GM23338 (cell line): ENCODE results near the gene GSN.

Experiments
- CTCF ChIP-seq, 2 experiments: fragments of 200-600 bp in 1 of 2; sonication (generic) in 1 of 2; conservative IDR thresholded peaks; 2 replicates each; pipeline versions ENCODE4 v1.5.1 to v1.6.1; 2016 to 2017; ENCODE audit warnings: antibody characterized with exemption in 2 of 2, low read depth in 2 of 2, mild to moderate bottlenecking in 2 of 2, moderate library complexity in 1 of 2
- TF ChIP-seq, protein P1 (sequence below): fragments of 250-450 bp; sonication (Bioruptor Pico); IDR thresholded peaks from 2 replicates; pipeline ENCODE4 v1.5.0; 2020; ENCODE audit warnings: mild to moderate bottlenecking, moderate library complexity

- peak in 1 of 2 experiments; percentile 33; a peak in 2 of 4 replicates for TF ChIP-seq CTCF (conservative IDR thresholded peaks at IDR 0.05; ENCODE audit: low read depth in 2 of 2)
- TF ChIP-seq, protein P1, sequence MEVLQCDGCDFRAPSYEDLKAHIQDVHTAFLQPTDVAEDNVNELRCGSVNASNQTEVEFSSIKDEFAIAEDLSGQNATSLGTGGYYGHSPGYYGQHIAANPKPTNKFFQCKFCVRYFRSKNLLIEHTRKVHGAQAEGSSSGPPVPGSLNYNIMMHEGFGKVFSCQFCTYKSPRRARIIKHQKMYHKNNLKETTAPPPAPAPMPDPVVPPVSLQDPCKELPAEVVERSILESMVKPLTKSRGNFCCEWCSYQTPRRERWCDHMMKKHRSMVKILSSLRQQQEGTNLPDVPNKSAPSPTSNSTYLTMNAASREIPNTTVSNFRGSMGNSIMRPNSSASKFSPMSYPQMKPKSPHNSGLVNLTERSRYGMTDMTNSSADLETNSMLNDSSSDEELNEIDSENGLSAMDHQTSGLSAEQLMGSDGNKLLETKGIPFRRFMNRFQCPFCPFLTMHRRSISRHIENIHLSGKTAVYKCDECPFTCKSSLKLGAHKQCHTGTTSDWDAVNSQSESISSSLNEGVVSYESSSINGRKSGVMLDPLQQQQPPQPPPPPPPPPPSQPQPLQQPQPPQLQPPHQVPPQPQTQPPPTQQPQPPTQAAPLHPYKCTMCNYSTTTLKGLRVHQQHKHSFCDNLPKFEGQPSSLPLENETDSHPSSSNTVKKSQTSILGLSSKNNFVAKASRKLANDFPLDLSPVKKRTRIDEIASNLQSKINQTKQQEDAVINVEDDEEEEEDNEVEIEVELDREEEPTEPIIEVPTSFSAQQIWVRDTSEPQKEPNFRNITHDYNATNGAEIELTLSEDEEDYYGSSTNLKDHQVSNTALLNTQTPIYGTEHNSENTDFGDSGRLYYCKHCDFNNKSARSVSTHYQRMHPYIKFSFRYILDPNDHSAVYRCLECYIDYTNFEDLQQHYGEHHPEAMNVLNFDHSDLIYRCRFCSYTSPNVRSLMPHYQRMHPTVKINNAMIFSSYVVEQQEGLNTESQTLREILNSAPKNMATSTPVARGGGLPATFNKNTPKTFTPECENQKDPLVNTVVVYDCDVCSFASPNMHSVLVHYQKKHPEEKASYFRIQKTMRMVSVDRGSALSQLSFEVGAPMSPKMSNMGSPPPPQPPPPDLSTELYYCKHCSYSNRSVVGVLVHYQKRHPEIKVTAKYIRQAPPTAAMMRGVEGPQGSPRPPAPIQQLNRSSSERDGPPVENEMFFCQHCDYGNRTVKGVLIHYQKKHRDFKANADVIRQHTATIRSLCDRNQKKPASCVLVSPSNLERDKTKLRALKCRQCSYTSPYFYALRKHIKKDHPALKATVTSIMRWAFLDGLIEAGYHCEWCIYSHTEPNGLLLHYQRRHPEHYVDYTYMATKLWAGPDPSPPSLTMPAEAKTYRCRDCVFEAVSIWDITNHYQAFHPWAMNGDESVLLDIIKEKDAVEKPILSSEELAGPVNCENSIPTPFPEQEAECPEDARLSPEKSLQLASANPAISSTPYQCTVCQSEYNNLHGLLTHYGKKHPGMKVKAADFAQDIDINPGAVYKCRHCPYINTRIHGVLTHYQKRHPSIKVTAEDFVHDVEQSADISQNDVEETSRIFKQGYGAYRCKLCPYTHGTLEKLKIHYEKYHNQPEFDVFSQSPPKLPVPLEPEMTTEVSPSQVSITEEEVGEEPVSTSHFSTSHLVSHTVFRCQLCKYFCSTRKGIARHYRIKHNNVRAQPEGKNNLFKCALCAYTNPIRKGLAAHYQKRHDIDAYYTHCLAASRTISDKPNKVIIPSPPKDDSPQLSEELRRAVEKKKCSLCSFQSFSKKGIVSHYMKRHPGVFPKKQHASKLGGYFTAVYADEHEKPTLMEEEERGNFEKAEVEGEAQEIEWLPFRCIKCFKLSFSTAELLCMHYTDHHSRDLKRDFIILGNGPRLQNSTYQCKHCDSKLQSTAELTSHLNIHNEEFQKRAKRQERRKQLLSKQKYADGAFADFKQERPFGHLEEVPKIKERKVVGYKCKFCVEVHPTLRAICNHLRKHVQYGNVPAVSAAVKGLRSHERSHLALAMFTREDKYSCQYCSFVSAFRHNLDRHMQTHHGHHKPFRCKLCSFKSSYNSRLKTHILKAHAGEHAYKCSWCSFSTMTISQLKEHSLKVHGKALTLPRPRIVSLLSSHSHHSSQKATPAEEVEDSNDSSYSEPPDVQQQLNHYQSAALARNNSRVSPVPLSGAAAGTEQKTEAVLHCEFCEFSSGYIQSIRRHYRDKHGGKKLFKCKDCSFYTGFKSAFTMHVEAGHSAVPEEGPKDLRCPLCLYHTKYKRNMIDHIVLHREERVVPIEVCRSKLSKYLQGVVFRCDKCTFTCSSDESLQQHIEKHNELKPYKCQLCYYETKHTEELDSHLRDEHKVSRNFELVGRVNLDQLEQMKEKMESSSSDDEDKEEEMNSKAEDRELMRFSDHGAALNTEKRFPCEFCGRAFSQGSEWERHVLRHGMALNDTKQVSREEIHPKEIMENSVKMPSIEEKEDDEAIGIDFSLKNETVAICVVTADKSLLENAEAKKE (CRISPR knock-in tag) = no peak
Measured at GRCh38 chr9:121280715-121281613, 13.0 kb downstream of the GSN start.
